Heart left ventricle (tissue), 16 donors: ENCODE measurements around the gene HMG20B. TPM values are rescaled to one million over a fixed set of nuclear protein-coding genes. Genes with fewer than 3 reads are reported as not detected.

Experiments used
- ATAC-seq, 4 donors: fragments of 200-7000 bp; cut with Tn5 transposase; one replicate each; pipeline ENCODE4 v1.9.1; 2020 to 2022; ENCODE audit warnings: moderate library complexity in 4 of 4, mild to moderate bottlenecking in 3 of 4, moderate number of reproducible peaks in 1 of 4
- DNase-seq, 5 donors: peaks; one replicate each; pipeline ENCODE4 v3.0.0-alpha.2; 2020
- H3K27ac ChIP-seq, 12 donors: fragments of 200-600 bp; sonication (generic) in 4 of 12; one replicate each; pipeline versions ENCODE4 v1.5.0 to v1.8.0; 2016 to 2022; ENCODE audit warnings: mild to moderate bottlenecking in 2 of 12
- H3K27me3 ChIP-seq, 9 donors: fragments of 200-600 bp; sonication (generic) in 2 of 9; one replicate each; pipeline versions ENCODE4 v1.5.1 to v1.8.0; 2016 to 2022; ENCODE audit warnings: mild to moderate bottlenecking in 3 of 9
- H3K36me3 ChIP-seq, 9 donors: fragments of 200-600 bp; sonication (generic) in 2 of 9; one replicate each; pipeline versions ENCODE4 v1.5.0 to v1.8.0; 2018 to 2022; ENCODE audit warnings: mild to moderate bottlenecking in 2 of 9
- H3K4me1 ChIP-seq, 12 donors: fragments of 200-600 bp; sonication (generic) in 4 of 12; one replicate each; pipeline versions ENCODE4 v1.5.0 to v1.8.0; 2016 to 2022; ENCODE audit warnings: mild to moderate bottlenecking in 3 of 12
- H3K4me3 ChIP-seq, 12 donors: fragments of 200-600 bp; sonication (generic) in 4 of 12; one replicate each; pipeline versions ENCODE4 v1.5.0 to v1.8.0; 2017 to 2022; ENCODE audit warnings: mild to moderate bottlenecking in 9 of 12, moderate library complexity in 4 of 12
- H3K9me3 ChIP-seq, 12 donors: fragments of 200-600 bp; sonication (generic) in 4 of 12; one replicate each; pipeline versions ENCODE4 v1.5.0 to v1.8.0; 2016 to 2022; ENCODE audit warnings: mild to moderate bottlenecking in 1 of 12
- CTCF ChIP-seq, 12 donors: fragments of 200-600 bp; sonication (generic) in 4 of 12; IDR thresholded peaks; one replicate each; pipeline versions ENCODE4 v1.5.0 to v1.8.0; 2018 to 2022; ENCODE audit warnings: antibody characterized with exemption in 12 of 12, mild to moderate bottlenecking in 5 of 12
- POLR2A ChIP-seq, 2 donors: fragments of 450-650 bp; IDR thresholded peaks; one replicate each; pipeline ENCODE4 v1.6.1; 2017; ENCODE audit warnings: antibody characterized with exemption in 2 of 2, mild to moderate bottlenecking in 2 of 2, moderate library complexity in 2 of 2
- WGBS, 4 donors: extraction: QIAGEN DNeasy Blood & Tissue Kit in 2 of 4; methylation state at CpG; one replicate each; pipeline versions ENCODE4 v1.1.5 to v1.1.7; 2013 to 2018; 5-methylcytosine and 5-hydroxymethylcytosine counted together
- intact Hi-C, 10 donors: fragments of 100-400 bp; cut with DNase I; formaldehyde crosslinking; loops; one replicate each; pipeline versions ENCODE4 v1.11.1 to v1.14.2; 2022
- polyA plus RNA-seq, 2 donors: library from polyadenylated mRNA; stranded (reverse); fragments of 200-250 nt; gene quantifications; one replicate each; pipeline ENCODE4 v1.2.3, GENCODE V29; 2013
- total RNA-seq, 9 donors: library from RNA; depleted of rRNA in 2 of 9; stranded (reverse); fragments of >200 nt in 2 of 9; fragmentation: NEBNext Ultra II Directional in 3 of 9; extraction: Animal tissue kit (Norgen Biotek cat#: 25700) in 3 of 9; gene quantifications; one replicate each; pipeline versions ENCODE4 v1.1.0 to v1.2.4, GENCODE V29; 2016 to 2023
- donor health status: ischemic (EF 13 %, LVEDD 7.1; RV severe dilation, severe dysfunction).
- donor health status: healthy with polysubstance abuse.
- donor health status: DM: no; HTN: yes; CAD: no.
- donor health status: DM: no; HTN: no; CAD: no.
- donor health status: ischemic (EF 25% LVEDD 6.9; RV normal size, moderate dysfunction).
- donor health status: ischemic (EF 25% LVEDD 5.7; RV mildly dilated, moderate dysfunction).
- donor health status: healthy.
- donor health status: DM: yes; HTN: yes; CAD: no.
- donor health status: ischemic (EF 35%, LVEDD 5.7; RV mildly dilated, moderate dysfunction).
- donor health status: nonischemic (EF 11% LVEDD 7.7; RV severe dilation, severe dysfunction).
- donor health status: DM: yes; HTN: yes; CAD: no.
- donor health status: PGD.
- donor health status: ischemic (EF 29% LVEDD 5.4; RV normal size, mild dysfunction).
- donor health status: nonischemic (EF 23%, LVEDD 6.1; RV moderate dilation, normal function).

Gene HMG20B
- total and polyA plus RNA-seq, 11 donors: 24.8 to 68.6 (median 42.1) TPM

- peaks cover 0 to 41% (median 4%) of the 10 kb centered on the region in 9 donors for H3K36me3 ChIP-seq
- H3K27me3 ChIP-seq: no peaks in the 10 kb centered on the region
- no peak overlapping the region for H3K4me3 ChIP-seq
- H3K4me1 ChIP-seq: peaks cover 0 to 54% (median 21%) of the 10 kb centered on the region in 12 donors
- no peaks in the 10 kb centered on the region for H3K9me3 ChIP-seq
- whole genome bisulfite sequencing, 4 donors: 90 to 95% (median 93%) methylated on average over 26 to 34 of the region's 34 CpGs
- no peak for DNase-seq
- ATAC-seq: no peak
- H3K27ac ChIP-seq: no peak overlapping the region
- TF ChIP-seq CTCF (IDR thresholded peaks at IDR 0.05): no peak
- TF ChIP-seq POLR2A (IDR thresholded peaks at IDR 0.05): no peak
- intact Hi-C loops: loop anchor here in 2 of 10 donors (10.0 kb wide), 2 partner anchors 64 to 164 kb away; no protein-coding TSS in a partner anchor
Observed at GRCh38 chr19:3550947-3551791, 21.6 kb upstream of the HMG20B start.

GRCh38 chr19:3551792-3552095, 21.0 kb upstream of the HMG20B start:
- peaks cover 0 to 55% (median 22%) of the 10 kb centered on the region in 12 donors for H3K4me1 ChIP-seq
- H3K9me3 ChIP-seq: no peaks in the 10 kb centered on the region
- 76 to 82% (median 80%) methylated on average over 9 of the region's 9 CpGs for WGBS, 4 donors
- no peaks in the 10 kb centered on the region for H3K27me3 ChIP-seq
- intact Hi-C loops: loop anchor here in 2 of 10 donors (10.0 kb wide), 2 partner anchors 63 to 163 kb away; no protein-coding TSS in a partner anchor
- H3K4me3 ChIP-seq: no peak overlapping the region
- no peak for ATAC-seq
- TF ChIP-seq CTCF (IDR thresholded peaks at IDR 0.05) (no peak), POLR2A (IDR thresholded peaks at IDR 0.05) (no peak)
- no peak overlapping the region for H3K27ac ChIP-seq
- H3K36me3 ChIP-seq: peaks cover 0 to 36% (median 4%) of the 10 kb centered on the region in 9 donors
- no peak for DNase-seq

- no peak for DNase-seq
- no peak for ATAC-seq
- intact Hi-C loops: loop anchor here in 4 of 10 donors (2.0 to 10.0 kb wide), 4 partner anchors 48 to 160 kb away; partner anchors contain the start of gene FZR1 (in 1 of the 4)
- H3K36me3 ChIP-seq: peaks cover 0 to 14% (median 0%) of the 10 kb centered on the region in 9 donors
- H3K27me3 ChIP-seq: no peaks in the 10 kb centered on the region
- peak overlapping the region in 3 of 12 donors; percentile 17 to 94 (median 89) for H3K4me3 ChIP-seq
- H3K4me1 ChIP-seq: peaks cover 0 to 54% (median 28%) of the 10 kb centered on the region in 12 donors
- H3K9me3 ChIP-seq: no peaks in the 10 kb centered on the region
- 70 to 79% (median 78%) methylated on average over 20 to 21 of the region's 21 CpGs for WGBS, 4 donors
- H3K27ac ChIP-seq: peak overlapping the region in 7 of 12 donors; percentile 18 to 94 (median 63)
- TF ChIP-seq POLR2A (IDR thresholded peaks at IDR 0.05) (no peak), CTCF (IDR thresholded peaks at IDR 0.05) (no peak)
Observed at GRCh38 chr19:3554254-3555083, 18.3 kb upstream of the HMG20B start.
